ENCODE measurements around the gene MORN5. TPM values are rescaled to one million over a fixed set of nuclear protein-coding genes. Genes with fewer than 3 reads are reported as not detected.

The MORN5 gene
- total and polyA plus RNA-seq, 9 of the 15 experiments (the other 6 are each of a cell fraction or from before 2014, with no cell fraction given): not detected

DNA sequence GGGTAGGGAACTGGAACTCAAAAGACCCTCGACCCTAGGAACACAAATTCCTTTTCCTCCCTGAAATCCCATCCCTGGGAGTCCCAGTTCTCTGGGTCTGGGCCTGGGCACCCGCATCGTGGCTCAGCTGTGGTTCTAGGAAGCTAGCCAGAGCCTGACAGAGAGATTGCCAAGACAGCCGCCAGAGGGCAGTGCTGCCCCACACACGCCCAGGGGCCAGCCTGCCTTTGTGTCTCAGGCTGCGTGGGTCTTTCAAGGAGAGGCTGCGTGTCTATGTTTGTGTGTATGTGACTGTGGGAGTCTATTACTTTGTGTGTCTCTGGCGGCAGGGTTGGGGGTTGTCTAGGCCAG, 34.6 kb upstream of the MORN5 start (continued):
- TF ChIP-seq RCOR1 (IDR thresholded peaks at IDR 0.05; ENCODE audit: borderline replicate concordance in 1 of 2, low read depth in 2 of 2, low read length in 2 of 2) (peak in 1 of 2 experiments; percentile 16; a peak in 1 of 4 replicates), SAFB (IDR thresholded peaks at IDR 0.05; ENCODE audit: borderline replicate concordance, low read depth, low read length) (0 out of 2 replicates have a peak, but pooled peaks have one; percentile 25), ETS2 (tag; IDR thresholded peaks at IDR 0.05; ENCODE audit: borderline replicate concordance, poor library complexity, severe bottlenecking) (no peak), ZNF212 (CRISPR knock-in tag; IDR thresholded peaks at IDR 0.05) (no peak), FOXJ2 (tag; IDR thresholded peaks at IDR 0.05) (no peak), EP300 (IDR thresholded peaks at IDR 0.05; ENCODE audit: low read length) (no peak), SAFB2 (IDR thresholded peaks at IDR 0.05; ENCODE audit: borderline replicate concordance, low read depth, low read length, severe bottlenecking) (no peak), ATF1 (CRISPR knock-in tag; IDR thresholded peaks at IDR 0.05) (no peak), ATF1 (tag; IDR thresholded peaks at IDR 0.05) (peak; percentile 30; the same call in 1 of the 2 replicates), CXXC5 (CRISPR knock-in tag; IDR thresholded peaks at IDR 0.05) (peak; percentile 50), ZNF668 (CRISPR knock-in tag; IDR thresholded peaks at IDR 0.05) (no peak), FOS (IDR thresholded peaks at IDR 0.05; ENCODE audit: extremely low read depth, insufficient read length) (no peak), YY1 (IDR thresholded peaks at IDR 0.05; ENCODE audit: borderline replicate concordance in 1 of 3, control insufficient read depth in 1 of 3, extremely low read depth in 1 of 3, insufficient read depth in 3 of 3, insufficient read length in 1 of 3, insufficient replicate concordance in 2 of 3, low read depth in 1 of 3, low read length in 2 of 3) (no peak), HDAC1 (IDR thresholded peaks at IDR 0.05) (no peak), PHF20 (IDR thresholded peaks at IDR 0.05; ENCODE audit: partially characterized antibody) (no peak), CTBP1 (IDR thresholded peaks at IDR 0.05; ENCODE audit: borderline replicate concordance) (peak; percentile 22; the same call in 1 of the 2 replicates), SREBF2 (CRISPR knock-in tag; IDR thresholded peaks at IDR 0.05) (no peak), DNMT1 (IDR thresholded peaks at IDR 0.05) (no peak), ZNF174 (CRISPR knock-in tag; IDR thresholded peaks at IDR 0.05) (no peak)
- TF ChIP-seq, protein P1, sequence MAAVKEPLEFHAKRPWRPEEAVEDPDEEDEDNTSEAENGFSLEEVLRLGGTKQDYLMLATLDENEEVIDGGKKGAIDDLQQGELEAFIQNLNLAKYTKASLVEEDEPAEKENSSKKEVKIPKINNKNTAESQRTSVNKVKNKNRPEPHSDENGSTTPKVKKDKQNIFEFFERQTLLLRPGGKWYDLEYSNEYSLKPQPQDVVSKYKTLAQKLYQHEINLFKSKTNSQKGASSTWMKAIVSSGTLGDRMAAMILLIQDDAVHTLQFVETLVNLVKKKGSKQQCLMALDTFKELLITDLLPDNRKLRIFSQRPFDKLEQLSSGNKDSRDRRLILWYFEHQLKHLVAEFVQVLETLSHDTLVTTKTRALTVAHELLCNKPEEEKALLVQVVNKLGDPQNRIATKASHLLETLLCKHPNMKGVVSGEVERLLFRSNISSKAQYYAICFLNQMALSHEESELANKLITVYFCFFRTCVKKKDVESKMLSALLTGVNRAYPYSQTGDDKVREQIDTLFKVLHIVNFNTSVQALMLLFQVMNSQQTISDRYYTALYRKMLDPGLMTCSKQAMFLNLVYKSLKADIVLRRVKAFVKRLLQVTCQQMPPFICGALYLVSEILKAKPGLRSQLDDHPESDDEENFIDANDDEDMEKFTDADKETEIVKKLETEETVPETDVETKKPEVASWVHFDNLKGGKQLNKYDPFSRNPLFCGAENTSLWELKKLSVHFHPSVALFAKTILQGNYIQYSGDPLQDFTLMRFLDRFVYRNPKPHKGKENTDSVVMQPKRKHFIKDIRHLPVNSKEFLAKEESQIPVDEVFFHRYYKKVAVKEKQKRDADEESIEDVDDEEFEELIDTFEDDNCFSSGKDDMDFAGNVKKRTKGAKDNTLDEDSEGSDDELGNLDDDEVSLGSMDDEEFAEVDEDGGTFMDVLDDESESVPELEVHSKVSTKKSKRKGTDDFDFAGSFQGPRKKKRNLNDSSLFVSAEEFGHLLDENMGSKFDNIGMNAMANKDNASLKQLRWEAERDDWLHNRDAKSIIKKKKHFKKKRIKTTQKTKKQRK (IDR thresholded peaks at IDR 0.05; ENCODE audit: borderline replicate concordance, low read depth, low read length): no peak
- TF ChIP-seq, protein P2, sequence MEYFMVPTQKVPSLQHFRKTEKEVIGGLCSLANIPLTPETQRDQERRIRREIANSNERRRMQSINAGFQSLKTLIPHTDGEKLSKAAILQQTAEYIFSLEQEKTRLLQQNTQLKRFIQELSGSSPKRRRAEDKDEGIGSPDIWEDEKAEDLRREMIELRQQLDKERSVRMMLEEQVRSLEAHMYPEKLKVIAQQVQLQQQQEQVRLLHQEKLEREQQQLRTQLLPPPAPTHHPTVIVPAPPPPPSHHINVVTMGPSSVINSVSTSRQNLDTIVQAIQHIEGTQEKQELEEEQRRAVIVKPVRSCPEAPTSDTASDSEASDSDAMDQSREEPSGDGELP (CRISPR knock-in tag; IDR thresholded peaks at IDR 0.05; ENCODE audit: borderline replicate concordance): peak; percentile 85
- TF ChIP-seq, protein P3, sequence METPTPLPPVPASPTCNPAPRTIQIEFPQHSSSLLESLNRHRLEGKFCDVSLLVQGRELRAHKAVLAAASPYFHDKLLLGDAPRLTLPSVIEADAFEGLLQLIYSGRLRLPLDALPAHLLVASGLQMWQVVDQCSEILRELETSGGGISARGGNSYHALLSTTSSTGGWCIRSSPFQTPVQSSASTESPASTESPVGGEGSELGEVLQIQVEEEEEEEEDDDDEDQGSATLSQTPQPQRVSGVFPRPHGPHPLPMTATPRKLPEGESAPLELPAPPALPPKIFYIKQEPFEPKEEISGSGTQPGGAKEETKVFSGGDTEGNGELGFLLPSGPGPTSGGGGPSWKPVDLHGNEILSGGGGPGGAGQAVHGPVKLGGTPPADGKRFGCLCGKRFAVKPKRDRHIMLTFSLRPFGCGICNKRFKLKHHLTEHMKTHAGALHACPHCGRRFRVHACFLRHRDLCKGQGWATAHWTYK (CRISPR knock-in tag; IDR thresholded peaks at IDR 0.05): peak; percentile 47; the same call in 1 of the 2 replicates

All from K562 (cell line).